Brain microvascular endothelial cell (primary cell): ENCODE measurements around the gene LAMB4.

Source experiments
- DNase-seq: peaks from one replicate; pipeline ENCODE4 v3.0.0-alpha.2; 2020
- H3K27ac ChIP-seq: fragments of 250-450 bp; sonication (Bioruptor Pico); 2 replicates; pipeline ENCODE4 v1.5.1; 2020; ENCODE audit warnings: mild to moderate bottlenecking, moderate library complexity
- H3K27me3 ChIP-seq: fragments of 250-450 bp; sonication (Bioruptor Pico); replicated peaks from 2 replicates; pipeline ENCODE4 v1.5.1; 2020; ENCODE audit warnings: mild to moderate bottlenecking
- H3K36me3 ChIP-seq: fragments of 250-450 bp; sonication (Bioruptor Pico); replicated peaks from 2 replicates; pipeline ENCODE4 v1.5.1; 2020; ENCODE audit warnings: mild to moderate bottlenecking
- H3K4me3 ChIP-seq: 2 replicates; pipeline ENCODE4 v1.5.1; 2011; ENCODE audit warnings: low read depth, mild to moderate bottlenecking, control low read depth, low read length, moderate library complexity
- in situ Hi-C: cut with HindIII; loops from 2 replicates; pipeline ENCODE4 v1.10.0; 2017; ENCODE audit warnings: low sequenced_read_pairs, low pct_ligation_motif_present
- TF ChIP-seq, protein P1 (sequence below): IDR thresholded peaks from 2 replicates; pipeline ENCODE4 v1.5.1; 2011; ENCODE audit warnings: low read depth, mild to moderate bottlenecking, moderate library complexity, low read length, control low read depth, inconsistent platforms; ENCODE audit errors: missing control alignments

The LAMB4 gene

DNA sequence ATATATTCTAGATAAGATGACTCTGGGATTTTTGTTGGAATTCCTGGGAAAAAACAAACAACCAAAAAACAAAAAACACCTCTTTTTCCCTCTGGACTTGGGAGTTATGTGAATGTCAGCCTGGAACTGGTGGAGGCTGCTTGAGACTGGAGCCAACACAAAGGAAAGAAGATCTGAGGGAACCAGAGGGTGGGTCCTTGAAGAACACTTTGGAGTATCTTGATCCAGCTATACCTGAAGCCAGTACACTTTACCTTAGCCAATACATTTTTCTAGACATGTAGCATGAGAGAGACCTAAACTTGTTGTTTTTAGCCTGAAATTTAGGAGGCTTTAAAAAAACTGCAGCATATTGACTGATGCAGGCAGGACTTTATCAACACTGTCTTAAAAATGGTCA, 121.3 kb downstream of the LAMB4 start:
- TF ChIP-seq, protein P1, sequence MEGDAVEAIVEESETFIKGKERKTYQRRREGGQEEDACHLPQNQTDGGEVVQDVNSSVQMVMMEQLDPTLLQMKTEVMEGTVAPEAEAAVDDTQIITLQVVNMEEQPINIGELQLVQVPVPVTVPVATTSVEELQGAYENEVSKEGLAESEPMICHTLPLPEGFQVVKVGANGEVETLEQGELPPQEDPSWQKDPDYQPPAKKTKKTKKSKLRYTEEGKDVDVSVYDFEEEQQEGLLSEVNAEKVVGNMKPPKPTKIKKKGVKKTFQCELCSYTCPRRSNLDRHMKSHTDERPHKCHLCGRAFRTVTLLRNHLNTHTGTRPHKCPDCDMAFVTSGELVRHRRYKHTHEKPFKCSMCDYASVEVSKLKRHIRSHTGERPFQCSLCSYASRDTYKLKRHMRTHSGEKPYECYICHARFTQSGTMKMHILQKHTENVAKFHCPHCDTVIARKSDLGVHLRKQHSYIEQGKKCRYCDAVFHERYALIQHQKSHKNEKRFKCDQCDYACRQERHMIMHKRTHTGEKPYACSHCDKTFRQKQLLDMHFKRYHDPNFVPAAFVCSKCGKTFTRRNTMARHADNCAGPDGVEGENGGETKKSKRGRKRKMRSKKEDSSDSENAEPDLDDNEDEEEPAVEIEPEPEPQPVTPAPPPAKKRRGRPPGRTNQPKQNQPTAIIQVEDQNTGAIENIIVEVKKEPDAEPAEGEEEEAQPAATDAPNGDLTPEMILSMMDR = no peak
- in situ Hi-C loops = loop anchor here (25.0 kb wide), 1 partner anchor 128 kb away; the partner anchor contains the start of gene LAMB4

DNA sequence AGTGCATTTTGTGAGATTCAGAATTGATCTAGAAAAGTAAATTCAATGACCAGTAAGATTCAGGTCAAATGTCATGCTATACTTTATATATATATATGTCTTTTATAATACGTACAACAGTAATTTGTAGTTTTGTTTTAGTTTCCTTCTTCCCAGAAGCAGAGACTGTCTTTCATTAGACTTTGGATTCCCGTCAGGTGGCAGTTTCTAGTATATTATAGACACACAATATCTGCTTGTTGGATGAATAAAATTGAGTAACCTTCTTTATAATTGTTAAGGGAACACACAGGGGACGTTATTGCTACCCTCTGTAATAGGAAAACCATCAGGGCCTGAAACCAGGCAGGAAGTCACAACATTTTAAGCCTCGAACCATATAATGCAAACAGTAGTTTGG, 121.9 kb downstream of the LAMB4 start:
- TF ChIP-seq, protein P1 = no peak
- DNase-seq = no peak
- Histone ChIP-seq H3K27ac (no peak overlapping the region), H3K27me3 (no peaks in the 10 kb centered on the region), H3K36me3 (no peaks in the 10 kb centered on the region), H3K4me3 (no peak overlapping the region)
- in situ Hi-C loops = loop anchor here (25.0 kb wide), 1 partner anchor 129 kb away; the partner anchor contains the start of gene LAMB4

More for the DNA sequence above, 121.3 kb downstream of the LAMB4 start:
- H3K27ac ChIP-seq = no peak overlapping the region
- H3K27me3 ChIP-seq = no peaks in the 10 kb centered on the region
- no peak overlapping the region for H3K4me3 ChIP-seq
- no peaks in the 10 kb centered on the region for H3K36me3 ChIP-seq
- DNase-seq = no peak

DNA sequence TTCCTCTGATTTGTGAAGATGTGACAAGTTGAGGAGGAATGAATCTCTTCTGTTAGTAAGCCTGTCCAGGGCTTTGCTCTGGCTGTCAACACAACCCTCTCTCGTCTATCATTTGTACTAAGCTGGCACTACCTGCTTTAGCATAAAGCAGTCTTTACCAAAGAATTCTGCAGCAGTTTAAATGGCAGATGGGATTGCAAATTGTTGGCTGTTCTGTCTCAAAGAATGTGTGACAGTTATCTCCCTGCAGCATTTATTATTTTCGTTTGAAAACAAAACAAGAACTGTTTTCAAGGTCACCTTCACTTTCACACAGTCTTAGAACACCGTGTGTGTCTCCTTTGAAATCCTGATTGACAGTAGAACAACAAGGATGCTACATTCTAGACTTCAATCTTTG, 122.4 kb downstream of the LAMB4 start:
- H3K4me3 ChIP-seq = no peak overlapping the region
- H3K36me3 ChIP-seq = no peaks in the 10 kb centered on the region
- H3K27me3 ChIP-seq = no peaks in the 10 kb centered on the region
- no peak for DNase-seq
- in situ Hi-C loops = loop anchor here (25.0 kb wide), 1 partner anchor 130 kb away; the partner anchor contains the start of gene LAMB4
- no peak overlapping the region for H3K27ac ChIP-seq
- TF ChIP-seq, protein P1 = no peak

DNA sequence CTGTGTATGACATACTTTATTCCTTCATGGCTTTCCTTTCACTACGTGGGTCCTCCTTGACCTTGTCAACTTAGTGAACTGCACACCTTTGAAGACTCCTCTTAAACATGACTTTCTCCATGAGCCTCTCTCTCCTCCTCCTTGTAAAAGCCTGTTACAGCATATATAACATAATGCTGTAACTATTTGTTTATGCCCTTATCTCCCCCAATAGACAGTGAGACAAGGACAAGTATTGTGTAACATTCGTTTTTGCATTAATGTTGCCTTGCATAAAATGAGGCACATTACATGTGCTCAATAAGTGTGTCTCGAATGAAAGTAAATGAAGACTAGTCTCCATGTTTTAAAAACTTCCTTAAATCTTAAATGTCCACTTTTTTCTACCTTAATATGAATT, 122.9 kb downstream of the LAMB4 start:
- no peaks in the 10 kb centered on the region for H3K27me3 ChIP-seq
- no peak overlapping the region for H3K4me3 ChIP-seq
- in situ Hi-C loops = loop anchor here (25.0 kb wide), 1 partner anchor 130 kb away; the partner anchor contains the start of gene LAMB4
- TF ChIP-seq, protein P1 = no peak
- H3K27ac ChIP-seq = no peak overlapping the region
- no peak for DNase-seq
- H3K36me3 ChIP-seq = peaks cover 3% of the 10 kb centered on the region

DNA sequence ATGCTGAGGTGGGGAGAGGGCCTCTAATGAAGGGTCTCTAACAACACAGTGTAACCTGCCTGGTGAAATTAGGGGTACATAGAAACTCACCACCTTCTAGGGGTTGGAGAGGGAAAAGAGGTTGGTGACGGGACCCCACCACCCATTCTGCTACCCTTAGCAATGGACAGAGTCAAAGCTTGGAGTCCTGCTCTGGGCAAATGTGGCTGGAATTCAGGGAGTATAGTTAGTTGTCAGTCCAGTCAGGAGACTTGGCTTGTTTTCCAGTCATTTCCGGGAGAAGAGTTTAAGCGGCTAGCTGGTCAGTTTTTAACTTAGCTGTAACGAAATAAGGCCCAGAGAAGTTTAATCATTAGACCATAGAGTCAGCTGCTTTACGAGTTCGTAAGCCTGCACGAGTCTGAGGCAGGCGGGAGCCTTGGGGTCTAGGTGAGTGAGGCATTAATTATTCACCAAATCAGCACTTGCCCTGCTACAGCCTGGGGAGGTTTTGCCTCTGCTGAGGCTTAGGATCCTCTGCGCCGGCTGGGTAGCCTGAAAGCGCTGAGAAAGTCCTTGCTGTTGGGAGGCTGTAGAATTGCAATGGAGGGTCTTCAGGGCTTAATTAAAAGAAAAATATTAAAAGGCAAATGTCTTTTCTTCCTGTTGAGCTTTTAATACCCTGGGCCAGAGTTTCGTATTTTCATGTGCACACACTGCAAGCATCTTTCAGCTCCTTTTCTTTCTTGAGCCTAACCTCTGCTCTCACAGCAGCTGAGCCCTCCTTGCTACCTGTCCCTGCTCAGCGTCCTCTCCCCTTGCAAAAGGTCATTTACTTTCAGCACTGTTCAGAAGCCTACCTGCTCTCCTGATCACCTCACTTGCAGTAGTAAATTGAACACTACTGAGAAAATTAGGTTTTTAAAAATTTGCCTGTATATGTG, 125.7 kb downstream of the LAMB4 start:
- no peak overlapping the region for H3K4me3 ChIP-seq
- TF ChIP-seq, protein P1 = no peak

More for the DNA sequence above, 125.7 kb downstream of the LAMB4 start:
- Histone ChIP-seq H3K27ac (no peak overlapping the region), H3K27me3 (no peaks in the 10 kb centered on the region), H3K36me3 (peaks cover 23% of the 10 kb centered on the region)
- in situ Hi-C loops = loop anchor here (25.0 kb wide), 1 partner anchor 133 kb away; the partner anchor contains the start of gene LAMB4
- peak; percentile 48 for DNase-seq
